Measurements from ENCODE around the gene OR13C5.
"Not testable (repeated sequence)": the region's sequence is repeated elsewhere in the genome, so short reads cannot be mapped to it uniquely, and the experiment has no call there.

Gene OR13C5, protein sequence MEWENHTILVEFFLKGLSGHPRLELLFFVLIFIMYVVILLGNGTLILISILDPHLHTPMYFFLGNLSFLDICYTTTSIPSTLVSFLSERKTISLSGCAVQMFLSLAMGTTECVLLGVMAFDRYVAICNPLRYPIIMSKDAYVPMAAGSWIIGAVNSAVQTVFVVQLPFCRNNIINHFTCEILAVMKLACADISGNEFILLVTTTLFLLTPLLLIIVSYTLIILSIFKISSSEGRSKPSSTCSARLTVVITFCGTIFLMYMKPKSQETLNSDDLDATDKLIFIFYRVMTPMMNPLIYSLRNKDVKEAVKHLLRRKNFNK

DNA sequence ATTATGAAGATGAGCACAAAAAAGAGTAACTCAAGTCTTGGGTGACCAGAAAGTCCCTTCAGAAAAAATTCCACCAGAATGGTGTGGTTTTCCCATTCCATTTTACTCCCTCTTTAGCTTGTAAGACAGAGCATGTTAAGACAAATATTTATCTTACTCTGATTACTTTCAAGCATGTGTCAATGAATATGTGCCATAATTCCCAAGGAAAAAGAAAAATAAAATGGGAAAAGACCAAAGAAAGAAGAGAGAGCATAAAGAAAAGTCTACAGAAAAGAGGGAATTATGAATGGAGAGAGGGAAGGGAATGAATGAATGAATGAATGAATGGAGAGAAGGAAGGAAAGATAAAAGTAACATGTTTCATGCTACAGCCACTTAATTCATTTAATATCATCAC lies at the start of gene OR13C5:
TSS of gene OR13C5 (minus strand) at position 101 of the 400 bp plus-strand sequence. CDS start at position 101, 0 bp downstream.
- not testable (repeated sequence) for H3K27ac ChIP-seq; DNase-seq (ENCODE audit: low spot score); H3K4me3 ChIP-seq

DNA sequence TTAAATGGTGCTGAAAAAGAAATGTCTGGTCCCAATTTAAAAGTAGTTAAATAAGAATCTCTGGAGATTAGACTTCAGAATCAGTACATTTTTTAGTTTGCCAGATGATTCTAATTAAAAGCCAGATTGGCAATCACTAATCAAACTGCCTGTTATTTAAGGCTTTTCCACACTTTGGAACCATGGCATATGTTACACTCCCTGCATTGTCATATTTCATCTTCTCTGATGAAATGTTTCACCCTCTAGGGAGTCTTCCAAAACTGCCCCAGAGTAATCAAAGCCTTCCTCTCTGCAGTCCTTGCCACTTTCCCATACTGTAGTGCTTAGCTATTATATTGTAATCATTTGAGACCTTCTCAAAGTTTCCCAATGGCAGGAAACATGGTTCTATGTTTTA lies 36.2 kb upstream of the OR13C5 start:
- Histone ChIP-seq H3K4me3 (no peak overlapping the region), H3K27ac (no peak overlapping the region)
- DNase-seq (ENCODE audit: low spot score): no peak
- TF ChIP-seq, protein P1, sequence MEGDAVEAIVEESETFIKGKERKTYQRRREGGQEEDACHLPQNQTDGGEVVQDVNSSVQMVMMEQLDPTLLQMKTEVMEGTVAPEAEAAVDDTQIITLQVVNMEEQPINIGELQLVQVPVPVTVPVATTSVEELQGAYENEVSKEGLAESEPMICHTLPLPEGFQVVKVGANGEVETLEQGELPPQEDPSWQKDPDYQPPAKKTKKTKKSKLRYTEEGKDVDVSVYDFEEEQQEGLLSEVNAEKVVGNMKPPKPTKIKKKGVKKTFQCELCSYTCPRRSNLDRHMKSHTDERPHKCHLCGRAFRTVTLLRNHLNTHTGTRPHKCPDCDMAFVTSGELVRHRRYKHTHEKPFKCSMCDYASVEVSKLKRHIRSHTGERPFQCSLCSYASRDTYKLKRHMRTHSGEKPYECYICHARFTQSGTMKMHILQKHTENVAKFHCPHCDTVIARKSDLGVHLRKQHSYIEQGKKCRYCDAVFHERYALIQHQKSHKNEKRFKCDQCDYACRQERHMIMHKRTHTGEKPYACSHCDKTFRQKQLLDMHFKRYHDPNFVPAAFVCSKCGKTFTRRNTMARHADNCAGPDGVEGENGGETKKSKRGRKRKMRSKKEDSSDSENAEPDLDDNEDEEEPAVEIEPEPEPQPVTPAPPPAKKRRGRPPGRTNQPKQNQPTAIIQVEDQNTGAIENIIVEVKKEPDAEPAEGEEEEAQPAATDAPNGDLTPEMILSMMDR (IDR thresholded peaks at IDR 0.05): no peak

DNA sequence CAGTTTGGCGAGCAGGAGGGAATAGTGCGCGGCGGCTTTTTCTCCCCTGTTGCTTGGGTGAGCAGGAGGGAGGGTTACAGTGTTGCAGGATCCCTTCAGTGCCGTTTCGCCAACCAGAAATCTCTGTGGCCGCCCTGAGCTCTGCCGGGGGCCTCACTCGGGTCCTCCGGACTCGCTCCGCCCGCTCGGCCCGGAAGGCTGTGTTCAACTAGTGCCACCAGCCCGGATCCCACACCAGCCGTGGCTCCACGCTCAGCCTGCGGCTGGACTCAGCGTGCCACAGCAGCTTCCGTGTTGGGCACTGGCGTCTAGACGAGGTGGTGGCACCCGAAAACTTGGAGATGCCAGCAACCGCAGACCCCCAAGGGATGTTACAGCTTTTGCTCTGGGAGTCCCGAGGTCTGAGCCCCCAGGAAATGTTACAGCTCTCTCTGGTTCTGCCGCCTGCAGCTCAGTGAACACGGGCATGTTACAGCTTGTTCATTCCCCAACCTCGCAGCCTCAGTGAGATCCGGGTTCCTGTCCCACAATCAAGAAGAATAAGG lies 34.8 kb upstream of the OR13C5 start:
- DNase-seq (ENCODE audit: low spot score): no peak
- Histone ChIP-seq H3K27ac (no peak overlapping the region), H3K4me3 (no peak overlapping the region)
- TF ChIP-seq, protein P1 (IDR thresholded peaks at IDR 0.05): no peak

DNA sequence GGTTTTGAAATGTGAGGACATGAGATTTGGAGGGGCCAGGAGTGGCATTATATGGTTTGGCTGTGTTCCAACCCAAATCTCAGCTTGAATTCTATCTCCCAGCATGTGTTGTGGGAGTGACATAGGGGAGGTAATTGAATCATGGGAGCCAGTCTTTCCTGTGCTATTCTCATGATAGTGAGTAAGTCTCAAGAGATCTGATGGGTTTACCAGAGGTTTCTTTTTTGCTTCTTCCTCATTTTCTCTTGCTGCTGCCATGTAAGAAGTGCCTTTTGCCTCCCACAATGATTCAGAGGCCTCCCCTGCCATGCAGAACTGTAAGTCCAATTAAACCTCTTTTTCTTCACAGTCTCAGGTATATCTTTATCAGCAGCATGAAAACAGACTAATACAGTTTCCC lies 26.8 kb upstream of the OR13C5 start:
- not testable (repeated sequence) for DNase-seq (ENCODE audit: low spot score); H3K27ac ChIP-seq; H3K4me3 ChIP-seq

DNA sequence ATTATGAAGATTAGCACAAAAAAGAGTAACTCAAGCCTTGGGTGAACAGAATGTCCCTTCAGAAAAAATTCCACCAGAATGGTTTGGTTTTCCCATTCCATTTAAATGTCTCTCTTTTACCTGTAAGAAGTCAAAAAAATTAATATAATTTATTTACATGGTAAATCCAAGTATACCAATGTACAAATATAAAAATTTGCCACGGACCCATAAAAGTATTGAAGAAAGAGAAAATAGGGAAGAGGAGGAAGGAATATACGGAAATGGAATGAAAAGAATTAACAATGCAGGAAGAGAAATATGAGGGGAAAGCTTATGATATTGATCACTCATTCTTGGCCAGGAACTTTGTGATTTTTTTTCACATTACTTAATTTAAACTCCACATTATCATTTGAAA lies 18.9 kb upstream of the OR13C5 start, which contains the start of gene OR13C9:
TSS of gene OR13C9 (minus strand) at position 101 of the 400 bp plus-strand sequence. CDS start at position 101, 0 bp downstream.
- DNase-seq (ENCODE audit: low spot score): no peak
- TF ChIP-seq, protein P1 (IDR thresholded peaks at IDR 0.05): no peak
- H3K27ac ChIP-seq: no peak within 1 kb of the TSS

DNA sequence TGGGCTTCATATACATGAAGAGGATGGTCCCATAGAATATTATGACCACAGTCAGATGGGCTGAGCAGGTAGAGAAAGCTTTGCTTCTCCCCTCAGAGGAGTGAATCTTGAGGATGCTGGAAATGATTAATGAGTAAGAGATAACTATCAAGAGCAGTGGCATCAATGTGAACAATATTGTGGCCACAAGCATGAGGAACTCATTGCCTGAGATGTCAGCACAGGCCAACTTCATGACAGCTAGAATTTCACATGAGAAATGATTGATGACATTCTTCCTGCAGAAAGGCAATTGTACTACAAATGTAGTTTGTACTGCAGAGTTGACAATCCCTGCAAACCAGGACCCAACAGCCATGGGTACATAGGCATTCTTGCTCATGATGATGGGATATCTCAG lies 18.2 kb upstream of the OR13C5 start:
- Histone ChIP-seq H3K4me3 (no peak overlapping the region), H3K27ac (no peak overlapping the region)
- DNase-seq (ENCODE audit: low spot score): no peak
- TF ChIP-seq, protein P1 (IDR thresholded peaks at IDR 0.05): no peak

More for the DNA sequence above, 18.9 kb upstream of the OR13C5 start, which contains the start of gene OR13C9:
- no peak within 1 kb of the TSS for H3K4me3 ChIP-seq

DNA sequence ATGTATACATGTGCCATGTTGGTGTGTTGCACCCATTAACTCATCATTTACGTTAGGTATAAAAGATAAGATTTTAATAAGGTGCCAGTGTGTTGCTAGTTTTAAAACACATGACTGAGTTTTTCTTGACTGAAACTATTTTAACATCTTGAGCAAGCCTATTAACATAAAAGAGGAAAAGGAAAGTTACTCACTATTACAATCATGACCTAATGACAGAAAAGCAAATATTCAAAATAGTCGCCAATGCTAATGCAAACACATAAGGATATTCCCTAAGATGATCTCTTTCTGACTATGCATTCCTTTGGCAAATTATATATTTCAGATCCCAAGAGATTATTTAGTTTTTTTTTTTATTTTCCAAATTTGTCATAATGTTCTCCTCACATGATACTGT lies 12.0 kb upstream of the OR13C5 start:
- no peak overlapping the region for H3K4me3 ChIP-seq
- TF ChIP-seq, protein P1 (IDR thresholded peaks at IDR 0.05): no peak

DNA sequence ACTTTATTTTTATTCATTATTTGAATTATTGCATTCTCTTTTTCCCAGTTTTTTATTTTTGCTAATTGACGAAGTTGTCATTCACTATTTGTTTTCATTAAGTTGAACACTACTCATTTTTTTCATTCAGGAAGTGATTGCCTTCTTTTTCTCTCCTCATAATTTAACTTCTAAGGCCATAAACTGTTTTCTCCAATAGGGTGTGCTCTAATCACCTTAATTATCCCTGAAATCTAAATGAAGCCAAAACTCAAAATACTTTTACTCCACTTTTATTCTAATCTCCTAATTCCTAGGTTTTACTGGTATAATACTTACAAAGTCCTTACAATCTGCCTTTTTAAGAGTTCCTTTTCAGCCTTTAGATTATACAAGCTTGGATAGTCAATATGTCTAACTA lies 9.1 kb upstream of the OR13C5 start:
- H3K27ac ChIP-seq: no peak overlapping the region
- H3K4me3 ChIP-seq: no peak overlapping the region
- TF ChIP-seq, protein P1 (IDR thresholded peaks at IDR 0.05): no peak
- DNase-seq (ENCODE audit: low spot score): no peak

More for the DNA sequence above, 12.0 kb upstream of the OR13C5 start:
- no peak for DNase-seq (ENCODE audit: low spot score)
- H3K27ac ChIP-seq: no peak overlapping the region

All from coronary artery (tissue), 2 donors.